HepG2 (cell line): ENCODE measurements around the gene MED23. TPM values are rescaled to one million over a fixed set of nuclear protein-coding genes. Genes with fewer than 3 reads are reported as not detected.

Experiments used
- ETS1 ChIP-seq: sonication (generic); formaldehyde crosslinking; IDR thresholded peaks from 2 replicates; pipeline ENCODE4 v1.4.0; 2020; ENCODE audit warnings: missing genetic modification reagents
- FOSL1 ChIP-seq: sonication (generic); formaldehyde crosslinking; IDR thresholded peaks from 2 replicates; pipeline ENCODE4 v1.9.0; 2021; ENCODE audit warnings: missing genetic modification reagents, borderline replicate concordance
- GLI4 ChIP-seq: sonication (generic); formaldehyde crosslinking; IDR thresholded peaks from 2 replicates; pipeline ENCODE4 v1.5.1; 2020; ENCODE audit warnings: missing genetic modification reagents, mild to moderate bottlenecking, moderate library complexity, borderline replicate concordance
- HMG20A ChIP-seq: IDR thresholded peaks from 2 replicates; pipeline ENCODE4 v1.6.1; 2016; ENCODE audit warnings: borderline replicate concordance
- RBAK ChIP-seq: sonication (generic); formaldehyde crosslinking; IDR thresholded peaks from 2 replicates; pipeline ENCODE4 v1.5.1; 2020; ENCODE audit warnings: mild to moderate bottlenecking, missing genetic modification reagents
- SIX4 ChIP-seq: sonication (generic); formaldehyde crosslinking; IDR thresholded peaks from 2 replicates; pipeline ENCODE4 v1.4.0; 2020; ENCODE audit warnings: missing genetic modification reagents
- SSRP1 ChIP-seq: IDR thresholded peaks from 2 replicates; pipeline ENCODE4 v1.6.1; 2016; ENCODE audit warnings: control low read depth
- ZFP90 ChIP-seq: sonication (generic); formaldehyde crosslinking; IDR thresholded peaks from 2 replicates; pipeline ENCODE4 v1.8.0; 2022; ENCODE audit warnings: missing genetic modification reagents, mild to moderate bottlenecking, inconsistent platforms, borderline replicate concordance
- ZHX1 ChIP-seq: sonication (generic); formaldehyde crosslinking; IDR thresholded peaks from 2 replicates; pipeline ENCODE4 v1.8.1; 2022; ENCODE audit warnings: low read depth, mild to moderate bottlenecking, missing genetic modification reagents
- ZNF138 ChIP-seq: sonication (generic); formaldehyde crosslinking; IDR thresholded peaks from 2 replicates; pipeline ENCODE4 v1.5.0; 2020; ENCODE audit warnings: mild to moderate bottlenecking, low read depth, missing genetic modification reagents
- ZNF292 ChIP-seq: sonication (generic); formaldehyde crosslinking; IDR thresholded peaks from 2 replicates; pipeline ENCODE4 v1.8.1; 2022; ENCODE audit warnings: mild to moderate bottlenecking, low read depth, missing genetic modification reagents, borderline replicate concordance
- ZNF788 ChIP-seq: sonication (generic); formaldehyde crosslinking; IDR thresholded peaks from 2 replicates; pipeline ENCODE4 v1.5.0; 2020; ENCODE audit warnings: mild to moderate bottlenecking, missing genetic modification reagents, borderline replicate concordance
- polyA plus RNA-seq, 8 experiments: library from polyadenylated mRNA; depleted of rRNA in 3 of 8; stranded (reverse) in 7 of 8; unstranded in 1 of 8; fragments of >200 nt; fragmentation: Illumina TruSeq in 4 of 8; extraction: Trizol in 4 of 8; gene quantifications; 2 replicates each; pipeline versions ENCODE4 v1.2.1 to v1.2.3, GENCODE V29; 2011 to 2016; ENCODE audit warnings: low read depth in 4 of 8, missing spikeins in 1 of 8, mixed read lengths in 1 of 8; ENCODE audit not compliant: insufficient read depth in 1 of 8
- total RNA-seq, 5 experiments: library from RNA; depleted of rRNA; stranded (reverse); fragments of >200 nt; fragmentation: Illumina TruSeq; extraction: Trizol; gene quantifications; 2 replicates each; pipeline ENCODE4 v1.2.3, GENCODE V29; 2016; ENCODE audit warnings: low read depth in 1 of 5
- TF ChIP-seq, protein P1 (sequence below): sonication (generic); formaldehyde crosslinking; IDR thresholded peaks from 2 replicates; pipeline ENCODE4 v1.4.0; 2020; ENCODE audit warnings: mild to moderate bottlenecking, missing genetic modification reagents, borderline replicate concordance
- TF ChIP-seq, protein P2 (sequence below): sonication (generic); formaldehyde crosslinking; IDR thresholded peaks from 2 replicates; pipeline ENCODE4 v1.5.1; 2020; ENCODE audit warnings: missing genetic modification reagents, mild to moderate bottlenecking, borderline replicate concordance
- TF ChIP-seq, protein P3 (sequence below): sonication (generic); formaldehyde crosslinking; IDR thresholded peaks from 2 replicates; pipeline ENCODE4 v1.5.0; 2020; ENCODE audit warnings: mild to moderate bottlenecking, missing genetic modification reagents

MED23 gene
- total and polyA plus RNA-seq, 2 of the 13 experiments (the other 11 are each of a cell fraction or from before 2014, with no cell fraction given) = 34.9 to 50.5 TPM

- TF ChIP-seq ZFP90 (CRISPR knock-in tag) (no peak), HMG20A (CRISPR knock-in tag) (peak; percentile 53; the same call in 1 of the 2 replicates), ETS1 (CRISPR knock-in tag) (no peak), ZNF292 (CRISPR knock-in tag) (peak; percentile 80; the same call in 1 of the 2 replicates), FOSL1 (CRISPR knock-in tag) (no peak), SIX4 (no peak), GLI4 (no peak), ZHX1 (CRISPR knock-in tag) (no peak), ZNF788 (CRISPR knock-in tag) (no peak), RBAK (CRISPR knock-in tag) (no peak), SSRP1 (CRISPR knock-in tag) (no peak), ZNF138 (CRISPR knock-in tag) (no peak)
- TF ChIP-seq, protein P1, sequence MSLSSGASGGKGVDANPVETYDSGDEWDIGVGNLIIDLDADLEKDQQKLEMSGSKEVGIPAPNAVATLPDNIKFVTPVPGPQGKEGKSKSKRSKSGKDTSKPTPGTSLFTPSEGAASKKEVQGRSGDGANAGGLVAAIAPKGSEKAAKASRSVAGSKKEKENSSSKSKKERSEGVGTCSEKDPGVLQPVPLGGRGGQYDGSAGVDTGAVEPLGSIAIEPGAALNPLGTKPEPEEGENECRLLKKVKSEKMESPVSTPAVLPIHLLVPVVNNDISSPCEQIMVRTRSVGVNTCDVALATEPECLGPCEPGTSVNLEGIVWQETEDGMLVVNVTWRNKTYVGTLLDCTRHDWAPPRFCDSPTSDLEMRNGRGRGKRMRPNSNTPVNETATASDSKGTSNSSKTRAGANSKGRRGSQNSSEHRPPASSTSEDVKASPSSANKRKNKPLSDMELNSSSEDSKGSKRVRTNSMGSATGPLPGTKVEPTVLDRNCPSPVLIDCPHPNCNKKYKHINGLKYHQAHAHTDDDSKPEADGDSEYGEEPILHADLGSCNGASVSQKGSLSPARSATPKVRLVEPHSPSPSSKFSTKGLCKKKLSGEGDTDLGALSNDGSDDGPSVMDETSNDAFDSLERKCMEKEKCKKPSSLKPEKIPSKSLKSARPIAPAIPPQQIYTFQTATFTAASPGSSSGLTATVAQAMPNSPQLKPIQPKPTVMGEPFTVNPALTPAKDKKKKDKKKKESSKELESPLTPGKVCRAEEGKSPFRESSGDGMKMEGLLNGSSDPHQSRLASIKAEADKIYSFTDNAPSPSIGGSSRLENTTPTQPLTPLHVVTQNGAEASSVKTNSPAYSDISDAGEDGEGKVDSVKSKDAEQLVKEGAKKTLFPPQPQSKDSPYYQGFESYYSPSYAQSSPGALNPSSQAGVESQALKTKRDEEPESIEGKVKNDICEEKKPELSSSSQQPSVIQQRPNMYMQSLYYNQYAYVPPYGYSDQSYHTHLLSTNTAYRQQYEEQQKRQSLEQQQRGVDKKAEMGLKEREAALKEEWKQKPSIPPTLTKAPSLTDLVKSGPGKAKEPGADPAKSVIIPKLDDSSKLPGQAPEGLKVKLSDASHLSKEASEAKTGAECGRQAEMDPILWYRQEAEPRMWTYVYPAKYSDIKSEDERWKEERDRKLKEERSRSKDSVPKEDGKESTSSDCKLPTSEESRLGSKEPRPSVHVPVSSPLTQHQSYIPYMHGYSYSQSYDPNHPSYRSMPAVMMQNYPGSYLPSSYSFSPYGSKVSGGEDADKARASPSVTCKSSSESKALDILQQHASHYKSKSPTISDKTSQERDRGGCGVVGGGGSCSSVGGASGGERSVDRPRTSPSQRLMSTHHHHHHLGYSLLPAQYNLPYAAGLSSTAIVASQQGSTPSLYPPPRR (CRISPR knock-in tag) = peak; percentile 82
- TF ChIP-seq, protein P2, sequence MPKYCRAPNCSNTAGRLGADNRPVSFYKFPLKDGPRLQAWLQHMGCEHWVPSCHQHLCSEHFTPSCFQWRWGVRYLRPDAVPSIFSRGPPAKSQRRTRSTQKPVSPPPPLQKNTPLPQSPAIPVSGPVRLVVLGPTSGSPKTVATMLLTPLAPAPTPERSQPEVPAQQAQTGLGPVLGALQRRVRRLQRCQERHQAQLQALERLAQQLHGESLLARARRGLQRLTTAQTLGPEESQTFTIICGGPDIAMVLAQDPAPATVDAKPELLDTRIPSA (CRISPR knock-in tag) = no peak
- TF ChIP-seq, protein P3, sequence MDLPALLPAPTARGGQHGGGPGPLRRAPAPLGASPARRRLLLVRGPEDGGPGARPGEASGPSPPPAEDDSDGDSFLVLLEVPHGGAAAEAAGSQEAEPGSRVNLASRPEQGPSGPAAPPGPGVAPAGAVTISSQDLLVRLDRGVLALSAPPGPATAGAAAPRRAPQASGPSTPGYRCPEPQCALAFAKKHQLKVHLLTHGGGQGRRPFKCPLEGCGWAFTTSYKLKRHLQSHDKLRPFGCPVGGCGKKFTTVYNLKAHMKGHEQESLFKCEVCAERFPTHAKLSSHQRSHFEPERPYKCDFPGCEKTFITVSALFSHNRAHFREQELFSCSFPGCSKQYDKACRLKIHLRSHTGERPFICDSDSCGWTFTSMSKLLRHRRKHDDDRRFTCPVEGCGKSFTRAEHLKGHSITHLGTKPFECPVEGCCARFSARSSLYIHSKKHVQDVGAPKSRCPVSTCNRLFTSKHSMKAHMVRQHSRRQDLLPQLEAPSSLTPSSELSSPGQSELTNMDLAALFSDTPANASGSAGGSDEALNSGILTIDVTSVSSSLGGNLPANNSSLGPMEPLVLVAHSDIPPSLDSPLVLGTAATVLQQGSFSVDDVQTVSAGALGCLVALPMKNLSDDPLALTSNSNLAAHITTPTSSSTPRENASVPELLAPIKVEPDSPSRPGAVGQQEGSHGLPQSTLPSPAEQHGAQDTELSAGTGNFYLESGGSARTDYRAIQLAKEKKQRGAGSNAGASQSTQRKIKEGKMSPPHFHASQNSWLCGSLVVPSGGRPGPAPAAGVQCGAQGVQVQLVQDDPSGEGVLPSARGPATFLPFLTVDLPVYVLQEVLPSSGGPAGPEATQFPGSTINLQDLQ = no peak
Measured at GRCh38 chr6:131574133-131574532, 53.9 kb downstream of the MED23 start (continued).
